Measurements from ENCODE around the gene ITM2B.

The ITM2B gene

GRCh38 chr13:48316826-48317510 lies 84.0 kb downstream of the ITM2B start:
- no peak for DNase-seq

- DNase-seq: no peak
These were observed 84.7 kb downstream of the ITM2B start for GRCh38 chr13:48317511-48318376.

GRCh38 chr13:48318377-48318811 lies 85.4 kb downstream of the ITM2B start:
- no peak for DNase-seq

- DNase-seq: no peak
These were observed 86.0 kb downstream of the ITM2B start for GRCh38 chr13:48318821-48319511.
